HPDE6-E6E7 (cell line): ENCODE data around the gene SWI5.
A peak's percentile ranks its signal among the peaks of the same experiment; 100 is the strongest.

ENCODE experiments used
- DNase-seq: peaks from one replicate; pipeline ENCODE4 v3.0.0; 2011; ENCODE audit warnings: missing footprints; ENCODE audit errors: extremely low spot score

Gene SWI5

GRCh38 chr9:128251732-128252100, 24.4 kb upstream of the SWI5 start:
- no peak for DNase-seq

GRCh38 chr9:128252317-128253139, 23.5 kb upstream of the SWI5 start:
- no peak for DNase-seq

GRCh38 chr9:128253140-128253990, 22.7 kb upstream of the SWI5 start:
- no peak for DNase-seq

- no peak for DNase-seq
Observed at GRCh38 chr9:128253991-128254346, 22.1 kb upstream of the SWI5 start.

DNA sequence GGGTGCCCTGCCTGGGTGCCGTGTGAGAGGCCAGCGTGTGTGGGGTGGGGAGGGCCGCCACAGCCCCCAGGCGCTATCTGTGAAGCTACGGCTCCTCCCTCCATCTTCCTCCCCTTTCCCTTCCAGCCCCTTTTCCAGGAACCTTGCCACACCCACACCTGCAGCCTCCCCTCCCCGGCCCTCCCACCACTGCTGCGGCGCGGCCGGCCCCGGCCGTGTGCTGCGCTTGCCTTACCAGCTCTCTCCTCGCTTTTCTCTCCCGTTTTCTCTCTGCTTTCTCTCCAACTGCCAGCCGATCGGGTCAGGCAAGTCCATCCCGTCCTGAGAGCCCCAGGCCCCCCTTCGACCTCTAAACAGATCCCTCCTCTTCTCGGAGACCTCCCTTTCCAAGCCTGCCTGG, 21.7 kb upstream of the SWI5 start:
- no peak for DNase-seq

DNA sequence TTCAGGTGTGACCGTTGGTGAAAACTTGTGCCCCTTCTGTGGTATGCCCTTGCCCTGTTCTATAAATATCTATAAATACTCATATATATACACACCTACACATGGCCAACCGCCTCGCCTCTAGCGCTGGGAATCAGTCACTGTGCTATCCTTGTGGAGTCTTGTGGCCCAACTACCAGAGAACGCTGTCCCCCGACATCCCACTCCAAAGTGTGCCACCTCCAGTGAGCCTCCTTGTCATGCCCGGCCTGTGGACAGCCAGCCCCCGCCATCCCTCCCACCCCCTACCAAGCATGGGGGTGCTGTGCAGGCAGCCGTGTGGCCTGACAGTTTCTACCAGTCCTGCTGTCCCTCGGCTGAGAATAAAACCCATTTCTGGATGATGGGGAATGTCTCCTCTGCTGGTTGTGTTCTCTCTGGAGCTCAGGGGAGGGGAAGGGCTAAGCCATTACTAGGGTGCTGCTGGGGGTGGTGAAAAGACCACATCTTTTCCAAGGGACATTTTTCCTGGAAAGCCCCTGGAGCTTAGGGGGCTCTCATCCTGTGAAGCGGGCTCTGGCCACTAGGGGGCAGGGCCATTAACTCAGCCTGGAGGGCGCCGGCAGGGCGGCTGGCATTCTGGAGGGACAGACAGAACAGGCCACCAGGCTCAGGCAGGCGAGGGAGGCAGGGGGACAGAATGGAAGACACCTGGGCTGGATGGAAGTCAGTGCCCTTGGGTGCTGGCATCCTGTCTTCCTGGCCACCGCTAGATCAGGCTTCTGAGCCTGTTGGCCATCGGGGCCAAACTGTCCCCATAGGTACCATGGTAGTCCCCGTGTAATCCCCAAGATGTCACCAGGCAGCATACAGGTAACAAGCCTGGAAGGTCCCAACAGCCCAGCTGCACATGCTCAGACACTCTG, 21.0 kb upstream of the SWI5 start:
- DNase-seq: peak; percentile 60

GRCh38 chr9:128257086-128257825, 18.8 kb upstream of the SWI5 start:
- DNase-seq: no peak

GRCh38 chr9:128257907-128258306, 18.2 kb upstream of the SWI5 start:
- no peak for DNase-seq

GRCh38 chr9:128258326-128258725, 17.8 kb upstream of the SWI5 start:
- no peak for DNase-seq

DNA sequence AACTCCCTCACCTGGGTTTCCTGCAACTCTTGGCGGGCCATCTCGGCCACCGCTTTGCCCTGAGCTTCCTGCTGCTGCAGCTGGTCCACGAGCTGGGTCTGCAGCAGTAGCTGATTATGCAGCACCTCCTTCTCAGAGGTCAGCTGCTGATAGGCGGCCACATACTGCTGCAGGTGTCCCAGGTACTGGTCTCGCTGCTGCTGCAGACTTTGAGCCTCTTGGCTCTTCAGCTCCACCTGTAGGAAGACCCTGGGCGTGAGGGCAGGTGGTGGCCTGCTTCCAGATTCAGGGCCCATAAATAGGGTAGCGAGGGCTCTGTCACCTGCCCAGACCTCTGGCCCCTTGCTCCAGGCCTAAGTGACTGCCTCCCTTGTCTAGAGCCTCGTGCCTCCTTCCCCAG, 16.9 kb upstream of the SWI5 start:
- DNase-seq: no peak

- no peak for DNase-seq
Observed at GRCh38 chr9:128260340-128260739, 15.7 kb upstream of the SWI5 start.

DNA sequence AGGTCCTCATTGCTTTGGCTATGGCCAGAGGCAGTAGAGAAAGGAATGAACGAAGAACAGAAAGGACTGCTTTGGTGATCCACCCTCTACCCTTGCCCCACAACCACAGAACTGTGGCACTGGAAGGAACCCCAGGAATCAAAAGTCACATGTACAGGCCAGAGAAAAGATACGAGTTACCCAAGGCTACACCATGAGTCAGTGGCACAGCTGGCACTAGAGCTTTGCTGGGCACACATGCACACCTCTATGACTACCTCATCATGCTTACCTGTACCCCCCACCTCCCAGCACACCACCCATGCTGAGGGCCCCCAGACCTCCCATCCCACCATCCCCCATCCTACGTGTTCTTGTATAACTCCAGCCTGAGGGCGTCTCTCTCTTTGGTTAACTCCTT, 13.4 kb upstream of the SWI5 start:
- no peak for DNase-seq

- no peak for DNase-seq
Observed at GRCh38 chr9:128265348-128265847, 10.7 kb upstream of the SWI5 start.

DNA sequence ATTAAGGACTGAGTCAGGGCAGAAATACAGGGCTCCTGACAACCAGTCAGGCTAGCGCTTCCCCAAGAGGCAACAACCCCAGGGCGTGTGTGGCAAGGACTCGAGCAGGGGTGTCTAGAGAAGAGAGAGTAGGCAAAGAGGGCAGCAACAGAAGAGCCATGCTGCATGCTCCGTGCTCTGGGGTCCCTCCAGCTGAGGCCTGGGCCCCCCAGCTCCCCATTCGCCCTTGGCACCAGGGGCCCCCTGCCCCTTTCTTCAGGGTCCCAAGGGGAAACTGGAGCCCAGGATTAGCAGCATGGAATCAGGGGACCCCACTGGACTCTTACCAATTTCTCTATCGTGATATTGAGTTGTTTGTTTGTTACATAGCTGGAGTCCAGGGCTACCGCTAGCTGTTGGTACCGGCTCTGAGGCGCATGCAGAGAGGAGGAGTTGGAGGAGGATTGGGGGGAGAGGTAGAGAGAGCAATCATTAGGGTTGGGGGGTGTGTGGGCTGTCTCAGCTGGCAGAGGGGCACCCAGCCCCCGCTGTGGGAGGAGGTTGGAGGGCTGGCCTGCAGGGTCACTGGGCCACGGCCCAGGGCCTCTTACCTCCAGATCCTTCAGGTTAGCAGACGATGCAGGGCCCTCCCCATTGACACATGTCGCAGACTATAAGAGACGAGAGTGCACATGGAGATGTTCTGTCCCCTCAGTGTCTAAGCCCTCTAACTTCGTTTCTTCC, 9.0 kb upstream of the SWI5 start:
- no peak for DNase-seq

DNA sequence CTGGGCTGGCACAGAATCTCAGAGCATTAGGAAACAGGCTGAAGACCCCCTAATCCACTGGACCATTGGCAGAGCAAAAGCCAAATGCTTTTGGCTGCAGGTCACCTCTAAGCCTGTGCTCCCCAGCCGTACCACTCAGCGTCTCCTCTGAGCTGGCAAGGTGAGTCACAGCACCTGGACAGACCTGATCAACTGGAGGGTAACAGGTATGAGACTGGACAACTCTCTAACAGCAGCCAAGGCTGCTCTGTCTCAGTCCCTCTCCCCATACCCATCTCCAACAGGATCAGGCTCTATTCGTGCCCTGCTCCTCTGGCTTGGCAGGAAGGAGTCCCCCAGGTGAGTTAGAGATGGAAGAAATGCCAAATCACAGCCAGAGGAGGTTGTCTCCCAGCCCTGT, 5.0 kb upstream of the SWI5 start:
- DNase-seq: peak; percentile 93

GRCh38 chr9:128271512-128271911, 4.6 kb upstream of the SWI5 start:
- no peak for DNase-seq

GRCh38 chr9:128274245-128274644, 1.8 kb upstream of the SWI5 start:
- DNase-seq: no peak

GRCh38 chr9:128275198-128276007, 673 bp upstream of the SWI5 start, which contains the start of gene GOLGA2:
TSS of gene GOLGA2 (minus strand) at chr9:128276007. CDS start at chr9:128275976, 31 bp downstream.
- no peak for DNase-seq

DNA sequence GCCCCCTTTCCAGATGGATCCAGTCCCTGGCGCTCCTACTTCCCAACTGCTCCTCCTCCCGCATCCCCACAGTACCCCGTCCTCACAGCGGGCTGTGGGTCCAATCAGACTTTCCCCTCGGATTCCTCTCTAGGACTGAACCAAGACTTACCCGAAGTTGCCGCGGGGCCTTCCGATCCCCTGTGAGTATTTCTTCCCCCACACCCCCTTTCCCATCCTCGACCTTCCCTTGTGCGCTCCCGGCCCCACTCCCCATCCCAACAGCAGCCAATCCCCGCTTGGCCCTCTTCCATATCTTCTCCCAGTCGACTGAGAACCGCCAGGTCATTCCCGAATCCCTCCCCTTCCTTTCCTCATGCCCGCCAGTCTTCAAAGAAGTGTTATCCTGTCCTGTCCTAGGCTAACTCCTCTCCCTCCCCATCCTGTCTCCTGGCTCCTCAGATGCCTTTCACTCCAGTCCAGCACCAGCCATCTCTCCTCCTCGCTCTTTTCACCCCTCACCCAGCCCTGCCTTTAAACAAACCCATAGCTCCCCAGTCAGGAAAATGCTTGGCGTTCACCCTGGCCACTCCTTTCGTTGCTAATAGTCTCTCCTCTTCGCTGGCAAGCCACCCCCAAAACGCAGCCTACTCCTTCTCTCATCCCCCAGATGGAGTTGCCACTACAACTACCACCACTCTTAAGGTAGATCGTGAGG, 646 bp downstream of the SWI5 start:
- no peak for DNase-seq
